GM12892 (cell line): ENCODE measurements around the gene SEC24C.

Source experiments
- DNase-seq: peaks from one replicate; pipeline ENCODE4 v3.0.0; 2011; ENCODE audit not compliant: insufficient read length
- FAIRE-seq: peaks from 2 replicates; lab custom pipeline; 2011; peaks lifted over from hg19 to GRCh38; lab: Jason Lieb, UNC
- POLR2A ChIP-seq: IDR thresholded peaks from 2 replicates; pipeline ENCODE4 v1.6.1; 2011; ENCODE audit warnings: low read depth, low read length, control low read depth
- POLR2AphosphoS5 ChIP-seq: IDR thresholded peaks from 2 replicates; pipeline ENCODE4 v1.6.1; 2011; ENCODE audit warnings: low read depth, low read length, control low read depth
- TAF1 ChIP-seq: IDR thresholded peaks from 2 replicates; pipeline ENCODE4 v1.6.1; 2011; ENCODE audit warnings: low read depth, mild to moderate bottlenecking, control low read depth, low read length, borderline replicate concordance

Gene SEC24C

GRCh38 chr10:73769396-73769795 lies 25.2 kb downstream of the SEC24C start:
- DNase-seq (no peak), FAIRE-seq (no peak)
- TF ChIP-seq POLR2AphosphoS5 (no peak), TAF1 (no peak), POLR2A (no peak)

- DNase-seq (no peak), FAIRE-seq (no peak)
- TF ChIP-seq POLR2AphosphoS5 (no peak), POLR2A (no peak; the same call in 1 of the 2 replicates), TAF1 (no peak)
These were observed 27.6 kb downstream of the SEC24C start for GRCh38 chr10:73771722-73772280.

GRCh38 chr10:73772281-73773151 lies 28.3 kb downstream of the SEC24C start:
- FAIRE-seq = peak; percentile 89
- TF ChIP-seq POLR2AphosphoS5 (peak; percentile 50), TAF1 (0 out of 2 replicates have a peak, but pooled peaks have one; percentile 6), POLR2A (peak; percentile 68)
- peak; percentile 79 for DNase-seq

- DNase-seq (no peak), FAIRE-seq (peak; percentile 63)
- TF ChIP-seq TAF1 (no peak), POLR2A (no peak), POLR2AphosphoS5 (no peak)
These were observed 29.1 kb downstream of the SEC24C start for GRCh38 chr10:73773152-73773879.

- FAIRE-seq = no peak
- no peak for DNase-seq
- no peak for TF ChIP-seq TAF1
- no peak for TF ChIP-seq POLR2A
- no peak for TF ChIP-seq POLR2AphosphoS5
These were observed 30.5 kb downstream of the SEC24C start for GRCh38 chr10:73774637-73775036.

GRCh38 chr10:73779018-73779417 lies 34.8 kb downstream of the SEC24C start:
- DNase-seq = no peak
- FAIRE-seq = no peak
- TF ChIP-seq TAF1 (no peak), POLR2A (no peak), POLR2AphosphoS5 (no peak)

GRCh38 chr10:73779539-73780197 lies 35.5 kb downstream of the SEC24C start:
- TF ChIP-seq TAF1 (no peak), POLR2A (no peak), POLR2AphosphoS5 (no peak)
- FAIRE-seq = no peak

GRCh38 chr10:73780301-73780700 lies 36.1 kb downstream of the SEC24C start:
- DNase-seq (no peak), FAIRE-seq (no peak)
- TF ChIP-seq POLR2AphosphoS5 (no peak), TAF1 (no peak), POLR2A (no peak)

More at GRCh38 chr10:73779539-73780197, 35.5 kb downstream of the SEC24C start:
- no peak for DNase-seq

GRCh38 chr10:73780966-73781365 lies 36.8 kb downstream of the SEC24C start:
- no peak for FAIRE-seq
- no peak for TF ChIP-seq TAF1
- TF ChIP-seq POLR2A = no peak
- no peak for TF ChIP-seq POLR2AphosphoS5
- DNase-seq = no peak

GRCh38 chr10:73781548-73781878 lies 37.3 kb downstream of the SEC24C start:
- TF ChIP-seq POLR2A (no peak), POLR2AphosphoS5 (no peak), TAF1 (no peak)
- no peak for DNase-seq
- FAIRE-seq = no peak

GRCh38 chr10:73781879-73782748 lies 37.9 kb downstream of the SEC24C start, which contains the start of gene CHCHD1:
Gene CHCHD1, plus strand, starts transcription at chr10:73782048. Its CDS starts 28 bp downstream, at chr10:73782076.
- peak; percentile 90 for TF ChIP-seq POLR2AphosphoS5
- TF ChIP-seq POLR2A = peak; percentile 95
- TF ChIP-seq TAF1 = peak; percentile 74; the same call in 1 of the 2 replicates
- peak; percentile 96 for FAIRE-seq

More at GRCh38 chr10:73781879-73782748, 37.9 kb downstream of the SEC24C start, which contains the start of gene CHCHD1:
- DNase-seq = peak; percentile 88
